ENCODE results near the gene GPR87.

DNA sequence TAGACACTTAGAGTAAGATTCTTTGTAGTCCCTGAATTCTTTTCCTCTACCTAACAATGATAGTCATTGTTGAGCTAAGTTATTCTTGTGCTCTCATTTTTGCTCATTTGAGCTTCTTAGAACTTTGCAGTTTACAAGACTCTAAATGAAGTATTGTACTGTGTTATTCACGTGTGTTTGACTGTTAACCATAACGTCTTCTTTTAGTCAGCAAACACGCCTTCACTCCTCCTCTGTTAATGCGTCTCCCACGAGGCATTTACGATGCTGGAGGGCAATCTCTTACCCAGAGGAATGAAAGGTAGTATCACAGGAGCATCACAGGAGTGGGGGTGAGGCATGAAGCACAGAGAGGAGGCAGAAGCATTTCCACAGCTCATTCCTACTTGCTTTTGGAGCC is 23.5 kb downstream of the GPR87 start:
- TF ChIP-seq CTCF (IDR thresholded peaks at IDR 0.05; ENCODE audit: low read depth, low read length) (no peak), MYC (IDR thresholded peaks at IDR 0.05; ENCODE audit: low read depth, low read length) (no peak), POLR2A (IDR thresholded peaks at IDR 0.05; ENCODE audit: extremely low read depth, insufficient read length) (no peak)
- TF ChIP-seq, protein P1, sequence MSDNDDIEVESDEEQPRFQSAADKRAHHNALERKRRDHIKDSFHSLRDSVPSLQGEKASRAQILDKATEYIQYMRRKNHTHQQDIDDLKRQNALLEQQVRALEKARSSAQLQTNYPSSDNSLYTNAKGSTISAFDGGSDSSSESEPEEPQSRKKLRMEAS (IDR thresholded peaks at IDR 0.05; ENCODE audit: low read depth, low read length), result no peak

All from NB4 (cell line).